Endothelial cell of umbilical vein (primary cell): ENCODE data around the gene SHISA3.

Source experiments
- CTCF ChIP-seq, 2 donors: IDR thresholded peaks; 1 replicate in 1 of 2; 2 replicates in 1 of 2; pipeline ENCODE4 v1.5.1; 2011; ENCODE audit warnings: low read length in 2 of 2, mild to moderate bottlenecking in 2 of 2, moderate library complexity in 2 of 2, control low read depth in 1 of 2, inconsistent platforms in 1 of 2, low read depth in 1 of 2; ENCODE audit not compliant: insufficient read depth in 1 of 2; ENCODE audit errors: extremely low read depth in 1 of 2
- EZH2 ChIP-seq: IDR thresholded peaks from 2 replicates; pipeline ENCODE4 v1.6.1; 2012; ENCODE audit warnings: borderline replicate concordance, low read depth, mild to moderate bottlenecking, moderate library complexity, low read length, inconsistent platforms; ENCODE audit not compliant: severe bottlenecking
- FOS ChIP-seq: IDR thresholded peaks from 2 replicates; pipeline ENCODE4 v1.6.1; 2011; ENCODE audit warnings: mild to moderate bottlenecking, low read length, moderate library complexity, borderline replicate concordance; ENCODE audit not compliant: insufficient read depth
- GATA2 ChIP-seq: IDR thresholded peaks from 2 replicates; pipeline ENCODE4 v1.7.0; 2011; ENCODE audit warnings: low read depth, mild to moderate bottlenecking, moderate library complexity, mixed read lengths, low read length; ENCODE audit not compliant: insufficient read length, insufficient read depth
- JUN ChIP-seq: IDR thresholded peaks from 2 replicates; pipeline ENCODE4 v1.6.1; 2011; ENCODE audit warnings: borderline replicate concordance, low read depth; ENCODE audit not compliant: insufficient read length, insufficient read depth
- MAX ChIP-seq: IDR thresholded peaks from 2 replicates; pipeline ENCODE4 v1.6.1; 2011; ENCODE audit not compliant: insufficient read depth, insufficient read length
- MYC ChIP-seq: IDR thresholded peaks from one replicate; pipeline ENCODE4 v1.6.1; 2011; ENCODE audit warnings: mild to moderate bottlenecking, low read depth, low read length
- POLR2A ChIP-seq: IDR thresholded peaks from 2 replicates; pipeline ENCODE4 v1.6.1; 2012; ENCODE audit warnings: low read depth, mild to moderate bottlenecking, control low read depth, low read length
- POLR2AphosphoS5 ChIP-seq: IDR thresholded peaks from 2 replicates; pipeline ENCODE4 v1.6.1; 2012; ENCODE audit warnings: low read depth, mild to moderate bottlenecking, control low read depth, low read length, moderate library complexity; ENCODE audit not compliant: insufficient read depth

GRCh38 chr4:42395595-42395994 is 1.7 kb upstream of the SHISA3 start:
- no peak for TF ChIP-seq CTCF (IDR thresholded peaks at IDR 0.05; ENCODE audit: extremely low read depth in 1 of 2, insufficient read depth in 1 of 2, low read depth in 1 of 2, low read length in 2 of 2)
- TF ChIP-seq POLR2AphosphoS5, result no peak
- TF ChIP-seq FOS, result no peak
- TF ChIP-seq EZH2, result no peak
- no peak for TF ChIP-seq POLR2A
- no peak for TF ChIP-seq MYC
- no peak for TF ChIP-seq GATA2
- TF ChIP-seq MAX, result no peak
- TF ChIP-seq JUN, result no peak
